NT2/D1 (cell line): ENCODE data around the gene SELENOO.

Experiments used
- DNase-seq: peaks from one replicate; pipeline ENCODE4 v3.0.0-alpha.2; 2011; ENCODE audit warnings: low read depth, low spot score
- H3K27me3 ChIP-seq: 2 replicates; pipeline ENCODE4 v1.6.0; 2011; ENCODE audit warnings: mild to moderate bottlenecking; ENCODE audit not compliant: insufficient read length, insufficient read depth
- H3K36me3 ChIP-seq: 2 replicates; pipeline ENCODE4 v1.6.1; 2011; ENCODE audit warnings: mild to moderate bottlenecking, low read length, mixed read lengths; ENCODE audit not compliant: insufficient read depth, insufficient read length
- H3K4me1 ChIP-seq: 2 replicates; pipeline ENCODE4 v1.5.1; 2011; ENCODE audit not compliant: insufficient read depth, insufficient read length
- H3K4me3 ChIP-seq: 2 replicates; pipeline ENCODE4 v1.5.1; 2011; ENCODE audit warnings: low read depth; ENCODE audit not compliant: insufficient read length
- H3K9ac ChIP-seq: 2 replicates; pipeline ENCODE4 v1.6.0; 2011; ENCODE audit warnings: low read depth; ENCODE audit not compliant: insufficient read length
- H3K9me3 ChIP-seq: 2 replicates; pipeline ENCODE4 v1.5.1; 2011; ENCODE audit warnings: mild to moderate bottlenecking, low read length; ENCODE audit not compliant: insufficient read depth
- SUZ12 ChIP-seq: IDR thresholded peaks from 2 replicates; pipeline ENCODE4 v1.6.1; 2011; ENCODE audit not compliant: insufficient read length, insufficient read depth; ENCODE audit errors: extremely low read depth
- YY1 ChIP-seq: IDR thresholded peaks from 2 replicates; pipeline ENCODE4 v1.6.1; 2011; ENCODE audit not compliant: insufficient read length, insufficient read depth
- ZNF274 ChIP-seq: IDR thresholded peaks from 2 replicates; pipeline ENCODE4 v1.6.1; 2011; ENCODE audit warnings: mild to moderate bottlenecking, low read depth, low read length

Gene SELENOO

GRCh38 chr22:50253941-50254340, 53.1 kb downstream of the SELENOO start:
- no peak for DNase-seq
- Histone ChIP-seq H3K27me3 (no peaks in the 10 kb centered on the region), H3K9ac (no peak overlapping the region), H3K9me3 (no peaks in the 10 kb centered on the region), H3K36me3 (peaks cover 15% of the 10 kb centered on the region), H3K4me3 (no peak overlapping the region), H3K4me1 (peaks cover 22% of the 10 kb centered on the region)
- TF ChIP-seq YY1 (no peak), SUZ12 (no peak), ZNF274 (no peak)

GRCh38 chr22:50255099-50255498, 54.3 kb downstream of the SELENOO start:
- peaks cover 19% of the 10 kb centered on the region for H3K4me1 ChIP-seq
- no peak for TF ChIP-seq ZNF274
- TF ChIP-seq SUZ12, result no peak
- no peak for TF ChIP-seq YY1
- peaks cover 15% of the 10 kb centered on the region for H3K36me3 ChIP-seq
- H3K4me3 ChIP-seq, result no peak overlapping the region
- H3K27me3 ChIP-seq, result no peaks in the 10 kb centered on the region
- no peaks in the 10 kb centered on the region for H3K9me3 ChIP-seq
- no peak for DNase-seq
- H3K9ac ChIP-seq, result no peak overlapping the region

GRCh38 chr22:50255607-50256006, 54.8 kb downstream of the SELENOO start:
- DNase-seq, result no peak
- H3K4me3 ChIP-seq, result no peak overlapping the region
- H3K27me3 ChIP-seq, result no peaks in the 10 kb centered on the region
- H3K9me3 ChIP-seq, result no peaks in the 10 kb centered on the region
- H3K9ac ChIP-seq, result no peak overlapping the region
- no peak for TF ChIP-seq YY1
- no peak for TF ChIP-seq SUZ12
- no peak for TF ChIP-seq ZNF274
- peaks cover 16% of the 10 kb centered on the region for H3K4me1 ChIP-seq
- peaks cover 15% of the 10 kb centered on the region for H3K36me3 ChIP-seq

- no peak overlapping the region for H3K4me3 ChIP-seq
- no peaks in the 10 kb centered on the region for H3K27me3 ChIP-seq
- no peak overlapping the region for H3K9ac ChIP-seq
- H3K36me3 ChIP-seq, result peaks cover 15% of the 10 kb centered on the region
- H3K9me3 ChIP-seq, result no peaks in the 10 kb centered on the region
- no peak for DNase-seq
- H3K4me1 ChIP-seq, result peaks cover 14% of the 10 kb centered on the region
- TF ChIP-seq YY1 (no peak), ZNF274 (no peak), SUZ12 (no peak)
These were observed 55.5 kb downstream of the SELENOO start for GRCh38 chr22:50256258-50256862.

- Histone ChIP-seq H3K4me1 (peaks cover 11% of the 10 kb centered on the region), H3K9me3 (no peaks in the 10 kb centered on the region), H3K27me3 (no peaks in the 10 kb centered on the region), H3K36me3 (peaks cover 15% of the 10 kb centered on the region), H3K9ac (no peak overlapping the region), H3K4me3 (no peak overlapping the region)
- DNase-seq, result no peak
- TF ChIP-seq YY1 (no peak), SUZ12 (no peak), ZNF274 (no peak)
These were observed 56.2 kb downstream of the SELENOO start for GRCh38 chr22:50257041-50257440.

- Histone ChIP-seq H3K9ac (no peak overlapping the region), H3K9me3 (no peaks in the 10 kb centered on the region), H3K4me1 (peaks cover 13% of the 10 kb centered on the region), H3K36me3 (peaks cover 15% of the 10 kb centered on the region), H3K4me3 (no peak overlapping the region), H3K27me3 (no peaks in the 10 kb centered on the region)
- TF ChIP-seq YY1 (no peak), SUZ12 (no peak), ZNF274 (no peak)
- no peak for DNase-seq
These were observed 56.9 kb downstream of the SELENOO start for GRCh38 chr22:50257451-50258360.
